GM18519 (cell line): ENCODE data around the gene HPS1.

Source experiments
- ATAC-seq: cut with Tn5 transposase; IDR thresholded peaks from one replicate; pipeline ENCODE4 v1.9.1; 2021; ENCODE audit warnings: mild to moderate bottlenecking, moderate library complexity; ENCODE audit not compliant: unreplicated experiment, low FRiP score

The HPS1 gene

DNA sequence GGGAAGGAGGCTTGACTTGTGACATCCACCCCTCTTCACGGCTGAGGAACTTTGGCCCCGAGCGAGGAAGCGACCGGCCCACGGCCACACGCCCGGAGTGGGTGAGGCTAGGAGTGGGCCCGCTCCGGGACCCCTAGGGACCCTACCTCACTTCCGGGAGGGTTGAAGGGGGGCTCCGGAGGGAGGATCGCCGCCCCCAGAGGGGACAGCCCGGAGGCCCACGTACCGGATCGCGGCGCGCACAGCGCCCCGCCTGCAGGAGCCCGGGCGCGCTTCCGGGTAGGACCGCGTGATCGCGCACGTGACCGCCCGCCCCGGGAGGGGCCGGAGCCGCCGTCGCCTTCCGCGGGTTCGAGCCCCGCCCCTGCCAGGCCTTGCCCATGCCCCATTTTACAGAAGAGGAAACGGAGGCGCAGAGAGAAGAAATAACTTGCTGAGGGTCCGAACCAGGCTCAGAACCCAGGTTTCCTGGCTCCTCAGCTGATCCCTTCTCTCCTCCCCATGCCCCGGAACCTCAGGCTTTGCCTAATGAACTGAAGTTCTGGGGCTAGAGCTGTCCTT, at the start of gene HPS1:
TSS of gene HPS1 (minus strand) at position 275 of the 561 bp plus-strand sequence. CDS start 3,695 bp downstream, outside the sequence.
- peak; percentile 85 for ATAC-seq

DNA sequence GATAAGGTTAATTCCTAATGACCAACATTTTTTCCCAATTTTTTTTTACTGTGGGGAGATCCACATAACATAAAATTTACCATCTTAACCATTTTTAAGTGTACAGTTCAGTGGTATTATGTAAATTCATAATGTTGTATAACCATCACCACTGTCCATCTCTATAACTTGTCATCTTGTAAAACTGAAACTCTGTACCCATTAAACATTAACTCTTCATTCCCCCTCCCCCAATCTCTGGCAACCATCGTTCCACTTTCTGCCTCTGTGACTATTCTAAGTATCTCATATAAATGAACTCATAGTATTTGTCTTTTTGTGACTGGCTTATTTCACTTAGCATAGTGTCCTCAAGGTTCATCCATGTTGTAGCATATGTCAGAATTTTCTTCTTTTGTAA, 46.0 kb upstream of the HPS1 start:
- no peak for ATAC-seq

DNA sequence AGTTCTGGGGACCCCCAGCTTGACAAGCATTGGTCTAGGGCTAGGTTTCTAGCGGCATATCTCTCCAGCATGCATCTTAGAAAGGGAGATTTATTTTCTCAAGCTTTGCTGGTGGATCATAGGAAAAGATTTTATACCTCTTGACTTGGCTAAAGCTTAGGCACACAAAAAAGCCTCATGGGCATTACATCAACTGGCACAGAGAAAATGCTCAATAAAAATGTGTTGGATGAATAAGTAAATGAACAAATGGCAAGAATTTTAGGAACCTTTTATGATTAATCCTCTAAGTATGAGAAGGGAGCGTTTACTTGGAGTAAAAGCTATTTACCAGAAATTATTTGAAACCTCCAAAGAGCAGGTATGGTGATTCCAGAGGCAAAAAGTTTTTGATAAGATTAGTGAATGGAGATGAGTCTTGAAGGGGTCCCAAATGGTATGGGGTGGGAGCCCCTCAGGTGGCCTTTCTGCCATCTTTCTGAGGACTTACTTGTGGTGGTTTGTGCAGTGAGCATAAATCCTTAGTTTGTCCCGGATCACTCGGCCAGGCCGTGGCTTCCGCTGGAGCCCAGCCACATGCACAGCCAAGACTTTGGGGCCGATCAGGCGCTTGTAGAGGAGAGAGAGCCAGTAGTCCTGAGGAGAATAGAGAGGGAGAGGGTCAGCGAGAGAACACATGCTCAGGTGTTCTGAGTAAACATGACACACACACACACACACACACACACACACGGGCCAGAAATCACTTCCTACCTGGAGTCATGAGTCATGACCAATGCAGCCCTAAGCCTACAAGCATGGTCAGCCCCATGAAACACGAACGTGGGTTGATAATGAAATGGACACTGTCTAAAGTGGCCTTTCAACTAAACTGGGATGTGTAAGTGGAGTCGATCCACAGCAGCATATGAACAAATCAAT, 43.1 kb upstream of the HPS1 start:
- no peak for ATAC-seq

DNA sequence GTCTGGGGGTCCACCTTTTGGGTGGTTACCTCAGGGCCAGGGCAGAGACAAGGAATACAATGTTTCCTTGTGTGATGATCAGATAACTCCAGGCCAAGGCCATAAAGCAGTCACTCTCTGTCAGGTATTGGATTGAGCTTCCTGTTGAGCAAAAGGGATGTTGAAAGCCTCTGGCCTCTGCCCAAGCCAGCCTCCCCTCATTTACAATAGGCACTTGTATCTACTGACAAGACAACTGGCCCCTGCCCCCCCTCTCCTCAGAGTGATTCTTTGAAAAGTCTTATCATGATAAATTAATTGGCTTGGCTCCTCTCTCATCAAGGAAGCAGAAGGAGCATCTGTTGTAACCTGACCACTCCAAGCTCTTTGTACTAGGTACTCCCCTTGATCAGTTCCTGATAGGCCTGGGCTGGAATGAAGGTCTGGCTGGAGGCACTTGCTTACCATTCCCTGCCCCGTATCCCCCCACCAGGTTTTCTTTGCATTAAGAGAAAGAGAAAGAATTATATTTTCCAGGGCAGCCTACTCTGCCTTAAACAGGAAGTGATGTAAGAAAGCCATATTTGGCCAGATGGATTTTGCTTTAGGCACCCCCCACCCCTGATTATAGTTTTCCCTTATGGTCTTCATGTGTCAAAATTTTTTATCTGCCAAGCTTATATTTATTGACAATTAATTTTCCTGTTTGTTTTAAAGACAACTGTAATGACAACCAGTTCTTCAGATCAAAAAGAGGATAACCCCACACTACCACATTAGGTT, 42.1 kb upstream of the HPS1 start:
- ATAC-seq: no peak

DNA sequence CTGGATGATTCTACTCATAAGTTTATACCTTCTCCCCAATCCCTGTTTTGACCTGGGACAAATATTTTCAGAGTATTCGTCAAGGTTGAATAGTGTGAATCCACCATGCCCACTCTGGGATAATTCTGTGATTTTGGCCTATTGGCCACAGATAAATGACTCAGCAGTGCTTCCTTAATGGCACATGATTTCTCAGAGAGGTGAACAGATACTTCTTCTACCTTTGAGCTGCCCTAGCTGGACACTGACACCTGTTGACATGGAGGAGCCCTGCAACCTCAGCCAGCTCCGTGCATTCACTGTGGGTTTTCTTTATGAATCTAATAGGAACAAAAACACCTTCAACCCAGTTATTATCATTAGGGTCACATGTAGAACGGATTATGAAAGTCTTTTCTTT, 40.9 kb upstream of the HPS1 start:
- no peak for ATAC-seq

DNA sequence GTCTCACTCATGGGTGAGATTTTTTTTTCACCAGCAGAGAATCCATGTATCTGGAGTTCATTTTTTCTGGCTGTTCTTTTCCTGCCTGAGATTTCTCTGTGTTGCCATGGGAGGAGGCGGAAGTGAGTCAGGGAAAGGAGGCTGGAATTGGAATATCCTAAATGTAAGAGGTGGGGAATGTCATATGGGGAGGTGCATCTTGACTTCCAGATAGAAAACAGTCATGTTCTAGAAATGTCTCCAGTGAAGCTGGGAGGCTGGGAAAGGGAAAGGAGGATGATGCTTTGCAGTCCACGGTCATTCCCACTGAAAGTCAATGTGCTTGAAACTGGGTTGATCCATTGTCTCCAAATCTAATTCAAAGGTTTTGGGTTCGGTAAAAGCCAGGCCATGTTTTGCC, 39.7 kb upstream of the HPS1 start:
- no peak for ATAC-seq

DNA sequence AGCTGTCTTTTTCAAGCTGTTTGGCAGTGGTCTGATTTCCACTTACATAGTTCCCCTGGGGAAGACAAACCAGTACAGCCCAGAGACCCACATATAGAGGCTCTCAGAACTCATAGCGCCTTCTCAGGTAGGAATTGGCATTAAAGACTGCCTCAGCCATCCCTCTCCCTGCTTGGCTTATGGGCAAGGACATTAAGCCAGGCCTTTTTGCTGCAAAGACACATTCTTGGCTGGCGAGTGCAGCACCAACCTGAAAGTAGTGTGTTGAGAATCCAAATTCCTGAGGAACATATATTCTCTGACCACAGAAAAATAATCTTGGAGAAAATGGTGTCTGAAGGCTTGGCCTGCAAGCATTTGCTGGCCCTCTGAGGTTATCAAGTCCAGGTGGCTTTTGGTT, 39.2 kb upstream of the HPS1 start:
- no peak for ATAC-seq

DNA sequence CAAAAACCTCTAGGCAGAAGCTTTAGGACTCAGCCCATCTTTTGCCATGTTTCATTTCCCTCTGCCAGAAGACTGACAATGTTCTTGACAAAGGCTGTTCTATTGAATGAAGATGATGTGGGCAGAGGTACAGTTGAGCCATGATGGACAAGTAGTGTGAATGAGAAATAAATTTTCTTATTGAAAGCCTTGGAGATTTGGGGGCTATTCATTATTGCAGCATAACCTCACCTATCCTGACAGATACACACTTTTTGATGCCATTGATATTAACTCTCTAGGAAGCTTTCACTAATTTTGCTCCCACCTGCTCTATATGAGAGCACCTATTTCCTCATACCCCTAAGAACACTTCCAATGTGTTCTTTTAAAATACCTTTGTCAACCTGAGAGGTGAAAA, 36.9 kb upstream of the HPS1 start:
- no peak for ATAC-seq

DNA sequence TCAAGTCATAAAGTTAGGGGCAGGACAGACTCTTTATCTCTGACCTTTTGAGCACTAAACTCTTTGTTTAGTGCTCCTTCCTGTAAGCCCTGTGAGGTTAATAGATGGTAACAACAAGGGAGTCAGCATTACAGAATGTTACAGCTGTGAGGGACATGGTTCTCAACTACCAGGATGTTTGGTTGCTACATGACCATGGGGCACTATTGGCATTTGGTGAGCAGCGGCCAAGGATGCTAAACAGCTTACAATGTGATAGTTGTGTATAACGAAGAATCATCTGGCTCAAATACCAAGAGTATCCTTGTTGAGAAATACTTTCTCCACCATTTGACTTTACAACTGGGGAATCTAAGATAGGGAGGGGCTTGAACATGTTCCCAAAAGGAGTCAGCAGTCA, 35.4 kb upstream of the HPS1 start:
- ATAC-seq: no peak

DNA sequence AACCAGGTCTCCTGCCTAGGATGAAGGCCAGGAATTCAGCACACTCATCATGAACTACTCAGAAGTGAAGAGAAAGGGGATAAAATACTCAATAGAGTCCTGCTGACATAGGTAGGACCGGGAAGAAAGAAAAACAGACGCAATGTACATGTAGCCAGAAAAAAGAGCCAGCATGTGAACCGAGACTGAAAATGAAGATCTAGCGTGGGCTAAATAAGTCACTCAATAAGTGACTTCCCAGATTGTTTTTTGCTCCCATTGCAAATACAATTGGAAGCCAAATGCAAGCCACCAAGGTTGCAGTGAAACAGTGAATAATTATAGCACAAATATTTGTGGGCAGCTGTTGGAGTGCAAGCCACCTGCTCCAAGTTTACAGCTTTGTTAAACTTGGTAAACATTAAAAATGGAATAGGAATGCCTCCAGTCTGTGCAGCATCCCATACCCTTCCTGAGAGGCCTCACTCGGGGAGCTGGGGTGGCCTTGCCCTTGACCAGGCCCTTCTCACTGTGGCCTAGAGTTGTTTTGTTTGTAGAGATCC, 34.7 kb upstream of the HPS1 start:
- no peak for ATAC-seq

DNA sequence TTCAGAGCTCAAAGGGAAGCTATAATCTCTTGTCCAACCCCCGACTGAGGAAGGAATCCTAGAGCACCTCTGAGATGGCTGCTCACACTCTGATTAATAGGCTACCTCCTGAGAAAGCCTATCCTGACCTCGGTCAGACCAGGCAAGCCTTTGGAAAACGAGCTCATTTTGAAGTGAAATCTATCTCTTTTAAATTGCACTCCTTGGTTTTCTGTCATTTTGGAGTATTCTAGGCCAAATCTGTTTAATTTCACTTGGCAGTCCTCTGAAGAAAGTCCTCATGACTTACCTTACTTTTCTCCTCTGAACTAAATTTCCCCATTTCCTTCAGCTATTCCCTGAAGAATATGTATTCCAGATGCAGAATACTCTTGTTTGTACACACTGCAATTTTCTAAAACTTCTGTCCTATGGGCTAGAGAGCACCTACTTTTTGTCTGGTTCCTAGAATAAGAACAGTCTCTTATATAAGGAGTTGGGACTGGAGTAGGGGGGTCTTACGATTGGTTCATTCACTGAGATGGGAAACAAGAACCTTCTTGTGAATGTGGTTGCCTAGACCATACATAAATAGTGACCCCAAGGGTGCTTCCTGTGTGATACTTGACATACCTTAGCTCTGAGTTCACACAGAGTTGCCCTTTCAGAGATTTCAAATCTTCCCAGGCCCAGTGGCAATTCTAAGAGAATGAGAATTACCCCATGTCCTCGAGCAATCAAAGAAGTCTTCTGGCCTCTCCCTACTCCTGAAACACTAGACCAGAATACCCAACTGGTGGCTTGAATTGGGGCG, 31.9 kb upstream of the HPS1 start:
- no peak for ATAC-seq

DNA sequence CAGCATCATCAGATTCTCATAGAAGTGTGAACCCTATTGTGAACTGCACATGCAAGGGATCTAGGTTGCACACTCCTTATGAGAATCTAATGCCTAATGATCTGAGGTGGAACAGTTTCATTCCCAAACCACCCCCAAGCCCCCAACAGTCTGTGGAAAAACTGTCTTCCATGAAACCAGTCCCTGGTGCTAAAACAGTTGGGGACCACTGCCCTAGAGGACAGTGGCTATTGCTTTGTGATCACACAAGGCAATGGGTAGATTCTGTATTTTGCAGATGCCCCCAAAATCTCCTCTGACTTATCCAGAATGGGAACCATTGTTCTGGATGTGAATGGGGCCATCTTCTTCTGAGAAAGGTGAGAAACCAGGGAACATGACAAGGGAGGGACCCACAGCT, 31.1 kb upstream of the HPS1 start:
- no peak for ATAC-seq

DNA sequence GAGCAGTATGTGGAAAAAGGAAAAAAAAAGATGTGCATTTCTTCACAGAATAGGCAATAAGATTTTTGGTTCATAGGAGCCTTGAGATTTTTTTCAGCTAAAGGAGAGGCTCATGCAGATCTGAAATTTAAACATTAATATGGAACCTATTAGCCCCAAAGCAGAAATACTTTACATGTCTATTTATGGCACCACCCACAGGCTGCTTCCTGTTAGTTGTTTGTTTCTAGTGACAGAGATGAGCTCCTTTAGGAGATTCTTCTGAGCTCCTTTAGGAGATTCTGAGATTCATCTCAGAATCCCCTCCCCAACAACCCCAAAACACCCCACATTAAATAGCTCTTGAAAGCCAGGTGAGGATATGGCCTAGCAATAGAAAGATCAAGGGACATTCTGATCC, 27.9 kb upstream of the HPS1 start:
- no peak for ATAC-seq

DNA sequence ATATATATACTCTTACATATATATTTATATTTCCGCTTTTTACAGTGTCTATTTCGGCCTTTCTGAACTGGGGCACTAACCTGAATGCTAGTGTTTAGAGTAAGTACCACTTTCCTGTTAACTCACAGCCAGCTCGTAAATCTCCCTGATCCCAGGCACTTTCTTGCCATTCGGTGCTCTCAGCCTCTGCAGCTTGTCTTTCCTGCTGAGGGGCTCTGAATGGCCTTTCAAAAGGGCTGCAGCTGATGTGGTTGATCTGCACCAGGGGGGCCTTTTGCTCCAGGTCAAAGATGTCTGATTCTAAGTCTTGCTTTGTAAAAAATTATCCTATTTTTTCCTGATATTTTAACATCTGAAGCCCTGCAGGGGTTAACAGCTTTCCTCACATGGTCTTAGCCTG, 25.5 kb upstream of the HPS1 start:
- ATAC-seq: no peak

DNA sequence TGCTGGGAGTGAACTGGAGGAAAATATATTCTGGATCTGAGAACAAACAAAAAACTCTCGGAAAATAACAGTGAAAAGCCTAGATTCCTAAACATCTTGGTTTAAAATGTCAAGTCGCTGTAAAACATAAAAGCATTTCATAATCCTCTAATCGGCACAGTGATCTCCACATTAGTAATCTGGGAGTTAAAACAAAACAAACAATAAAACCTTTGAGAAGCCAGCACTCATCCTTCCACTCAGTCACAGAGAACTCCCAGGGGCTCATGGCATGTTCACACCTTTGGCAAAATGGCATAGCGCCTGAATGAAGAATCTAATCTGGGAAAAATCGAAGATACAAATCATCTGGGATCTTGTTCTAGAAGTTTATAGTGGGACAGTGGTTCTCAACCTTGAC, 24.1 kb upstream of the HPS1 start:
- ATAC-seq: no peak

DNA sequence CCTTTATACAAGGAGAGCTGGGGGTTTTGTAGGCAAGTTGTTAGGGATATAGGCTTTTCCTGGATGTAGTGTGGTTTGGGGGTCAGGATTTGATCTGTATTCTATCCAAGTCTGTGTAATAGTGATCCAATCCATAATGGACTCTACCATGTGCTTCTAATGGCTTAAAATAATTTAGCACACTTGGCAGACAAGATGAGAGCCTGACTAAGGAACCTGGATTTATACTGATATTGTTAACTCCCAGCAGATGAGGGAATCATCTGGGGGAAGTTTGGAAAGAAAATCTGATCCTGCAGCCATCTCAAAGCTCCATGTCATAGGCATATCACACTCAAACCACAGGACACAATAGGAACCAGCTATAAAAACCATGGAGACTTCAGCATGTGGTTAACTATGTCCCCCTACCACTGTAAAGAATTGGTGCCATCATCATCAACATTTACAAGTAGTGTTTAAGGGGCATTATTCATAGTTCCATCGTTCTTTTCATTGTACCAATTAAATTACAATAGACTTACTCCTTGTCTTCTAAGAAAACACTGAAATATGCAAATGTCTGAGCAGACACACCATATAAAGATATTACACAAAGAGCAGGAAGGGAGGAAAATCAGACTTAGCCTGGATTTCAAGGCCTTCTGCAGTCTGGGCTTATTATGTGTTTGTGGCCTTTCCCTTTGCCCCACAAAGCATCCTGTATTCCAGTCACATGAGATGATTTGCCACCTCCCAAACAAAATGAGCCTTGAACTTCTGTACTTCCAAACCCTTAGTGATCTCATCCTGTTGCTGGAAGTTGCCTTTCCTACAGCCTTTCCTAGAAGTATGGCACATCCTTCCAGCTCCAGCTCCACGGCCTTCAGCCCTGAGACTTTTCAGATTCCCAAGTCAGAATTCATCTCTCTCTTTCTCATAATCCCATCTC, 22.5 kb upstream of the HPS1 start:
- ATAC-seq: no peak

DNA sequence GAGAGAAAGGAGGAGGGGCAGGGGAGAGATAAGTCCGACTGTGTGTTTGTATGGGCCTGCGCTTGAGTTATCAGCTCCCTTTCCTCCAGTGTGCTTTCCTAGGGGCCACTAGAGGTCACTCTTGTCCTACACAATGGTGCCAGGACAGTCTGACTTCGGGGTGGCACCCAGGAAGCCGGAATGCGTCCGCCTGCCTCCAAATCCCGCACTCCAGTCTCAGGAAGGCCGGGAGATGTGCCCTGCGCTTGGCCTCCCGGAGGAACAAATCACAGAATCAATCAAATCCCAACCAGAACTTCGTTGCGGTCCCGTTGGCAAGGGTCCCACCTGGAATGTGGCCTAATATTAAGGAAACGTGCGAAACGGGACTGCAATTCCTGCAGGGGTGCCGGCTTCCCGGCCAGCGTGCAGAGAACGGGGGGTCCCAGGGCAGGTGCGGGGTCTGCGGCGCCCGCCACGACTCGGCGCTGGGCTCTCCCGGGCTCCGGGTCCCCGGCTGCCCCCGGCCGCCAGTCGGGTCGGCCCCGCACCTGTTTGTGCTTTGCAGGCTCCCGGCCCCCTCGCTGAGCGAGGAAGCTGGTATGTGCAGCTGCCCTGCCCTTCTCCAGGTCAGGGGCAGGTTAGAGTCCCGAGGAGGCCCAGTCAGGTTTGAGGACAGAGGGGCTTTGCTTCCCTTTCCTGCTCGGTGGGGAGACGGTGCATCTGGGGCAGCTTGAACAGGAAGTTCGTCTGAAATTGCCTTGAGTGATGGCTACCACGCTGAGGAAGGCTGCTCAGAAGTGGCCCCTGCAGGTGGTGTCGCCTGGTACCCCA, 21.0 kb upstream of the HPS1 start:
- ATAC-seq: peak; percentile 88

DNA sequence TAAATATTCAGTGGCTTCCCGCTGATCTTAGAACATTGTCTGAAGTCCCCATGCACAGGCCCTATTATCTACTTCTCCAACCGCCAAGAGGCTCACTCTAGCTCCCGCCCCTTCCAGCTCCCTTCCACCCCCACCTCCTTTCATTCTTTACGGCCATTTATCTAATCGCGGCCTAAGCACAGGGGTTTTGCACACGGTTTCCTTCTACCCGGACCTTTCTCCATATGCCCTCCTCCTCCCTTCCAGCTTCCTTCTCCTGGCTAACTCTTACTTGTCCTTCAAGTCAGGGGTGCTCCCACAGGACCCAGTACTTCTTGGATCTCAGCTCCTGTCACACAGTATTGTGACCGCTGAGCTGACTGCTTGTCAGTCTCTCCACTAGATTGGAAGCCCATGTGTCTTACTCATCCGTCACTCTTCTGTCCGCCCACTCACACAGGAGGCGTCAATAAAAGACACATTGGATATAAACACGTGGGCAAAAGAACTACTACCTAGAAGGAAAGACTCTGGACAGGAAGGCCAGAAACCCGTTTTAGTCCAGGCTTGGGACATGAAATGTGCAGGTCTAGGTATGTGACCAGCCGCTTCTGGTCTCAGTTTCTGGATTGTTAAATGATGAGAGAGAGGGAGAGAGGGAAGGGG, 20.2 kb upstream of the HPS1 start:
- ATAC-seq: no peak
